ENCODE results near the gene HMGXB3.

- TF ChIP-seq CTCF (IDR thresholded peaks at IDR 0.05; ENCODE audit: low read depth, low read length) = no peak
- TF ChIP-seq EZH2phosphoT487 (IDR thresholded peaks at IDR 0.05; ENCODE audit: low read depth) = no peak
Measured at GRCh38 chr5:150013931-150014330, 13.4 kb downstream of the HMGXB3 start.
